ENCODE data around the gene GNG7. TPM values are rescaled to one million over a fixed set of nuclear protein-coding genes. Genes with fewer than 3 reads are reported as not detected.

Gene GNG7
- total RNA-seq, 1 donor from 2014 or later: 5.1 TPM

DNA sequence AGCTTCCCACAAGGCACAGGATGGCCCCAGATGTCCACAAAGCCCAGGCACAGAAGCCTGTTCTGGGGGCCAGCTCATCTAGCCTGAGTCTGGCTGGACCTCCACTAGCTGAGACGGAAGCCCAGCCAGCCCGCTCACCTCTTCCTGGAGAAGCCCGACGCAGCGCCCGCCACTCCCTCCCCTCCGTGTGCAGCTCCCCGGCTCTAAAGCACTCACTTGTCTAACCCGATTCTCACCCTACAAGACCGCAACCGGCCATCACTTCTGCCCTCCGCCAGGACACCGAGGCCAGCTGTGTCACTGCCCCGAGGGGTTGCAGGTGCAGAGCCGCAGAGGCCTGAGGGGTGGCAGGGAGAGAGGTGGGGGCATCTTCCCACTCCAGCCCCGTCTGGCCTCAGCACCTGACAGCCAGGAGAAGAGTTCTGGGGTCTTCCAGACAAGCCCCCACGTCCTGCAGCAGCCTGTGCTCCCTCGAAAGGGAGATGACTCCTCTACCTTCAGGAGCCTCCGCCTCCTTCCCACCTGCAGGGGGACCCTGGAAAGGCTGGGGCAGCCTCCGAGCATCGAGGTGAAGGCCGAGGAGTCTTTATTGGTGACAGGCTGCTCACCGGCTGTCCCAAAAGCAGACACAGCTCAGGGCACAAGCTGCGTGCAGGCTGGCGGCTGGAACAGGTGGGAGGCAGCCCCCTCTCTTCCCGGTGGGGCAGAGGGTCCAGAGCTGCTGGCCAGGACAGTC, 24.6 kb upstream of the GNG7 start:
- H3K4me3 Mint-ChIP-seq (ENCODE audit: unreplicated experiment): no peak overlapping the region
- peaks cover 34% of the 10 kb centered on the region for H3K4me1 Mint-ChIP-seq (ENCODE audit: unreplicated experiment)
- TF ChIP-seq, protein P1, sequence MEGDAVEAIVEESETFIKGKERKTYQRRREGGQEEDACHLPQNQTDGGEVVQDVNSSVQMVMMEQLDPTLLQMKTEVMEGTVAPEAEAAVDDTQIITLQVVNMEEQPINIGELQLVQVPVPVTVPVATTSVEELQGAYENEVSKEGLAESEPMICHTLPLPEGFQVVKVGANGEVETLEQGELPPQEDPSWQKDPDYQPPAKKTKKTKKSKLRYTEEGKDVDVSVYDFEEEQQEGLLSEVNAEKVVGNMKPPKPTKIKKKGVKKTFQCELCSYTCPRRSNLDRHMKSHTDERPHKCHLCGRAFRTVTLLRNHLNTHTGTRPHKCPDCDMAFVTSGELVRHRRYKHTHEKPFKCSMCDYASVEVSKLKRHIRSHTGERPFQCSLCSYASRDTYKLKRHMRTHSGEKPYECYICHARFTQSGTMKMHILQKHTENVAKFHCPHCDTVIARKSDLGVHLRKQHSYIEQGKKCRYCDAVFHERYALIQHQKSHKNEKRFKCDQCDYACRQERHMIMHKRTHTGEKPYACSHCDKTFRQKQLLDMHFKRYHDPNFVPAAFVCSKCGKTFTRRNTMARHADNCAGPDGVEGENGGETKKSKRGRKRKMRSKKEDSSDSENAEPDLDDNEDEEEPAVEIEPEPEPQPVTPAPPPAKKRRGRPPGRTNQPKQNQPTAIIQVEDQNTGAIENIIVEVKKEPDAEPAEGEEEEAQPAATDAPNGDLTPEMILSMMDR (IDR thresholded peaks at IDR 0.05): no peak
- H3K27me3 Mint-ChIP-seq (ENCODE audit: unreplicated experiment): no peaks in the 10 kb centered on the region
- no peaks in the 10 kb centered on the region for H3K36me3 Mint-ChIP-seq (ENCODE audit: unreplicated experiment)
- H3K9me3 Mint-ChIP-seq (ENCODE audit: unreplicated experiment): no peaks in the 10 kb centered on the region
- no peak for DNase-seq (ENCODE audit: extremely low spot score, unreplicated experiment)
- H3K27ac Mint-ChIP-seq (ENCODE audit: unreplicated experiment): no peak overlapping the region

DNA sequence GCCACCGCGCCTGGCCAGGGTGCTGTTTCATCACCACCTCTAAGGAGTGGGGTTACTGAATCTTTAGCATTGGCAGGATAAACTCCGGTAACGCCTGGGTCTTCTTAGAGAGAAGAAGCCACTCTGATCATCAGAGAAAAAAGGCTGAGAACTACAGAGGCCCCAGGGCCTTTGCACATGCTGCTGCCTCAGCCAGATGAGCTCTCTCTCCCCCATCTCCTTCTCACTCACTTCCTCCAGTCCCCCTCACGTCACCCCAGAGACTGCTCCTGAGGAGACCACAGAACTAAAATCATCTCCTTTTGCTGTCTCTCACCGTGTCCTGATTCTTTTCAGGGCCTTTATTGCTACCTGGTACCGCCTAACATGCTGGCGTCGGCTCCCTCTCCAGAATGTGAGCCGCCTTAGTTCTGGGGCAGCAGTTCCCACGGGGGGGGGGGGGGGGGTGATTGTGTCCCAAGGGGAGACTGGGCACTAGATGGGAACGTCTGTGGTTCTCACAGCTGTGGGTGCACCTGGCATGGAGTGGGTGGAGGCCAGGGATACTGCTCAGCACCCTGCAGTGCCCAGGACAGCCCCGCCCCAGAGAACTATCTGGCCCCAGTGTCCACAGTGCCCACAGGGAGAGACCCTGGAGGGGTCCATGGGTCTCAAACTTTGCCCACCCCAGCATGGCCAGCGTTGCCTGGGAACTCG, 23.8 kb upstream of the GNG7 start:
- DNase-seq (ENCODE audit: extremely low spot score, unreplicated experiment): no peak
- H3K36me3 Mint-ChIP-seq (ENCODE audit: unreplicated experiment): no peaks in the 10 kb centered on the region
- no peaks in the 10 kb centered on the region for H3K27me3 Mint-ChIP-seq (ENCODE audit: unreplicated experiment)

DNA sequence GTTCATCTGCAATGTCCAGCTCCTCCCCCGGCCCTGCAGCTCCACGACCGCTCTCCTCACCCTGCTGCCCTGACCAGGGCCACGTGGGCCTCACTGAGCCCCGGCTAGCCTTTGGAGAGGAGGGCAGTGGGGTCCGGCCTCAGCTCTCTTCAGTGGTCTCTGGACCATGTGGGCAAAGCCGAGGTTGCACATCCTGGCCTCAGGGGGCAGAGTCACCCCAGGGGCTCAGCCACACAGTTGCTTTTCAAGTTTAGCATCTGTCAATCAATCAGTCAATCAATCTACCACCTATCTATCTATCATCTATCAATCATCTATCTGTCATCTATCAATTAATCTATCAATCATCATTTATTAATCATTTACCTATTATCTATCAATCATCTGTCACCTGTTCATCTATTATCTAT, 21.7 kb upstream of the GNG7 start:
- TF ChIP-seq, protein P1 (IDR thresholded peaks at IDR 0.05): no peak
- no peak for DNase-seq (ENCODE audit: extremely low spot score, unreplicated experiment)
- Mint-ChIP-seq H3K27ac (ENCODE audit: unreplicated experiment) (no peak overlapping the region), H3K4me1 (ENCODE audit: unreplicated experiment) (peaks cover 45% of the 10 kb centered on the region), H3K4me3 (ENCODE audit: unreplicated experiment) (no peak overlapping the region), H3K36me3 (ENCODE audit: unreplicated experiment) (no peaks in the 10 kb centered on the region), H3K27me3 (ENCODE audit: unreplicated experiment) (no peaks in the 10 kb centered on the region), H3K9me3 (ENCODE audit: unreplicated experiment) (no peaks in the 10 kb centered on the region)

More for the DNA sequence above, 23.8 kb upstream of the GNG7 start:
- Mint-ChIP-seq H3K4me3 (ENCODE audit: unreplicated experiment) (no peak overlapping the region), H3K9me3 (ENCODE audit: unreplicated experiment) (no peaks in the 10 kb centered on the region), H3K4me1 (ENCODE audit: unreplicated experiment) (peaks cover 39% of the 10 kb centered on the region), H3K27ac (ENCODE audit: unreplicated experiment) (no peak overlapping the region)
- TF ChIP-seq, protein P1 (IDR thresholded peaks at IDR 0.05): no peak

DNA sequence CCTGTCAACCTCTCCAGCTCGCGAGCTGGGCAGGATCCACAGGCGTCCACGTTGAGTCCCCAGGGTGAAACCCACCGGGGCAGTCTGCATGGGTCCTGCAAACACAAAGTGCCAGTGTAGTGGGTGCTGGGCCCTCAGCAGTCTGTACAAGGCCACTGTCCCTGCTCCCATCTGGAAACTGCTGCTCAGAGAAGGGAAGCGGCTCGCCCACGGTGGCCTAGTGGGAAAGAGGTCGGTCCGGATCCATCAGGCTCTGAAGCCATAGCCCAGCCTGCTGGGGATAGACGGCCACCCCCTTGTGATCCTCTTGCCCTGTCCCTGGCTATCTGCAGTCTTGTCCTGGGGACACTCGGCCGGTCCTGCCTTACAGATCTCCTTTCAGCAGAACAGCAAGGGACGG, 21.3 kb upstream of the GNG7 start:
- H3K9me3 Mint-ChIP-seq (ENCODE audit: unreplicated experiment): no peaks in the 10 kb centered on the region
- TF ChIP-seq, protein P1 (IDR thresholded peaks at IDR 0.05): no peak
- no peaks in the 10 kb centered on the region for H3K36me3 Mint-ChIP-seq (ENCODE audit: unreplicated experiment)
- H3K4me1 Mint-ChIP-seq (ENCODE audit: unreplicated experiment): peaks cover 44% of the 10 kb centered on the region
- no peaks in the 10 kb centered on the region for H3K27me3 Mint-ChIP-seq (ENCODE audit: unreplicated experiment)
- DNase-seq (ENCODE audit: extremely low spot score, unreplicated experiment): no peak
- H3K27ac Mint-ChIP-seq (ENCODE audit: unreplicated experiment): peak overlapping the region; percentile 52
- H3K4me3 Mint-ChIP-seq (ENCODE audit: unreplicated experiment): no peak overlapping the region

DNA sequence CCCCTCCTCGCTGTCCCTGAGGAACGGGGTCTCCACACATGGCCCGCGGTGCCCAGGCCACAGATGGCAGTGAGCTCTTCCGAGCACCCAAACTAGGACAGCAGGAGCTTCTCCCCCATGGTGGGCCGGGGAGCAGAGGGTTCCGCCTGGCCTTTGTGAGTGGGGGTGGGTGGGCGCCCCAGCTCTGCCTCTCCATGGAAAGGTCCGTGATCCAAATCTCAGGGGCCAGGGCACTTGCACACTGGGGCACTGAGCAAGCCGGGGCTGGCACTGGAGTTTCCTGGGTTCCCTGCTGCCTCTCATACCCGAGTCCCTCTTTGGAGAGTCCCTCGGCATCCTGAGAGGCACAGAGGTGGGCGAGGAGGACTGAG, 20.8 kb upstream of the GNG7 start:
- Mint-ChIP-seq H3K4me3 (ENCODE audit: unreplicated experiment) (no peak overlapping the region), H3K36me3 (ENCODE audit: unreplicated experiment) (no peaks in the 10 kb centered on the region), H3K27ac (ENCODE audit: unreplicated experiment) (peak overlapping the region; percentile 52), H3K27me3 (ENCODE audit: unreplicated experiment) (no peaks in the 10 kb centered on the region), H3K9me3 (ENCODE audit: unreplicated experiment) (no peaks in the 10 kb centered on the region), H3K4me1 (ENCODE audit: unreplicated experiment) (peaks cover 42% of the 10 kb centered on the region)
- TF ChIP-seq, protein P1 (IDR thresholded peaks at IDR 0.05): no peak
- no peak for DNase-seq (ENCODE audit: extremely low spot score, unreplicated experiment)
